DND-41 (cell line): ENCODE measurements around the gene KCND3.

Experiments
- ATAC-seq: fragments of 200-7000 bp; cut with Tn5 transposase; 3 replicates; pipeline ENCODE4 v1.9.1; 2021; ENCODE audit warnings: low read depth; ENCODE audit not compliant: insufficient read depth
- DNase-seq: peaks from one replicate; pipeline ENCODE4 v3.0.0-alpha.2; 2020
- H2AFZ ChIP-seq: 2 replicates; pipeline ENCODE4 v1.6.0; 2012; ENCODE audit warnings: low read depth, low read length
- H3K27ac ChIP-seq: 2 replicates; pipeline ENCODE4 v1.5.1; 2012; ENCODE audit warnings: low read length, inconsistent platforms
- H3K27me3 ChIP-seq: fragments of 200-600 bp; sonication (generic); 2 replicates; pipeline ENCODE4 v1.6.0; 2012; ENCODE audit warnings: low read length, mild to moderate bottlenecking, inconsistent platforms; ENCODE audit not compliant: insufficient read depth, poor library complexity
- H3K36me3 ChIP-seq: 2 replicates; pipeline ENCODE4 v1.5.1; 2012; ENCODE audit warnings: low read length, inconsistent platforms; ENCODE audit not compliant: insufficient read depth
- H3K4me1 ChIP-seq: 2 replicates; pipeline ENCODE4 v1.5.1; 2012; ENCODE audit warnings: mild to moderate bottlenecking, low read length; ENCODE audit not compliant: insufficient read depth
- H3K4me2 ChIP-seq: 2 replicates; pipeline ENCODE4 v1.6.0; 2012; ENCODE audit warnings: mild to moderate bottlenecking, moderate library complexity, low read length, inconsistent platforms; ENCODE audit not compliant: insufficient read depth
- H3K4me3 ChIP-seq, 2 experiments: fragments of 200-600 bp in 1 of 2; shearing (Covaris generic) in 1 of 2; 2 replicates each; pipeline ENCODE4 v1.5.1; 2012 to 2016; ENCODE audit warnings: inconsistent platforms in 2 of 2, low read length in 2 of 2, mild to moderate bottlenecking in 2 of 2, low read depth in 1 of 2, moderate library complexity in 1 of 2
- H3K79me2 ChIP-seq: 2 replicates; pipeline ENCODE4 v1.6.0; 2012; ENCODE audit warnings: low read length, inconsistent platforms; ENCODE audit not compliant: insufficient read depth
- H3K9ac ChIP-seq: 2 replicates; pipeline ENCODE4 v1.6.0; 2012; ENCODE audit warnings: low read depth, mild to moderate bottlenecking, inconsistent platforms, low read length, moderate library complexity
- H3K9me3 ChIP-seq: 2 replicates; pipeline ENCODE4 v1.5.1; 2012; ENCODE audit warnings: low read length, moderate library complexity, mild to moderate bottlenecking, inconsistent platforms; ENCODE audit not compliant: insufficient read depth, severe bottlenecking
- H4K20me1 ChIP-seq: 2 replicates; pipeline ENCODE4 v1.6.0; 2012; ENCODE audit warnings: low read length; ENCODE audit not compliant: insufficient read depth
- EZH2 ChIP-seq: IDR thresholded peaks from 3 replicates; pipeline ENCODE4 v1.6.1; 2012; ENCODE audit warnings: borderline replicate concordance, low read depth, mild to moderate bottlenecking, moderate library complexity, low read length, inconsistent platforms; ENCODE audit not compliant: severe bottlenecking
- TF ChIP-seq, protein P1 (sequence below): IDR thresholded peaks from 2 replicates; pipeline ENCODE4 v1.5.1; 2012; ENCODE audit warnings: borderline replicate concordance, low read length, moderate library complexity, mild to moderate bottlenecking; ENCODE audit not compliant: poor library complexity, severe bottlenecking; ENCODE audit errors: extremely low read depth

Gene KCND3

GRCh38 chr1:111733992-111734341 lies 255.5 kb downstream of the KCND3 start:
- Histone ChIP-seq H3K27me3 (no peaks in the 10 kb centered on the region), H2AFZ (no peak overlapping the region), H3K36me3 (no peaks in the 10 kb centered on the region), H3K9ac (no peak overlapping the region), H3K4me1 (peaks cover 18% of the 10 kb centered on the region), H3K4me2 (no peak overlapping the region), H3K79me2 (no peaks in the 10 kb centered on the region), H3K4me3 (no peak overlapping the region), H3K9me3 (no peaks in the 10 kb centered on the region), H4K20me1 (peaks cover 13% of the 10 kb centered on the region; the same call in 1 of the 2 replicates), H3K27ac (no peak overlapping the region)
- DNase-seq (no peak), ATAC-seq (no peak)
- TF ChIP-seq, protein P1, sequence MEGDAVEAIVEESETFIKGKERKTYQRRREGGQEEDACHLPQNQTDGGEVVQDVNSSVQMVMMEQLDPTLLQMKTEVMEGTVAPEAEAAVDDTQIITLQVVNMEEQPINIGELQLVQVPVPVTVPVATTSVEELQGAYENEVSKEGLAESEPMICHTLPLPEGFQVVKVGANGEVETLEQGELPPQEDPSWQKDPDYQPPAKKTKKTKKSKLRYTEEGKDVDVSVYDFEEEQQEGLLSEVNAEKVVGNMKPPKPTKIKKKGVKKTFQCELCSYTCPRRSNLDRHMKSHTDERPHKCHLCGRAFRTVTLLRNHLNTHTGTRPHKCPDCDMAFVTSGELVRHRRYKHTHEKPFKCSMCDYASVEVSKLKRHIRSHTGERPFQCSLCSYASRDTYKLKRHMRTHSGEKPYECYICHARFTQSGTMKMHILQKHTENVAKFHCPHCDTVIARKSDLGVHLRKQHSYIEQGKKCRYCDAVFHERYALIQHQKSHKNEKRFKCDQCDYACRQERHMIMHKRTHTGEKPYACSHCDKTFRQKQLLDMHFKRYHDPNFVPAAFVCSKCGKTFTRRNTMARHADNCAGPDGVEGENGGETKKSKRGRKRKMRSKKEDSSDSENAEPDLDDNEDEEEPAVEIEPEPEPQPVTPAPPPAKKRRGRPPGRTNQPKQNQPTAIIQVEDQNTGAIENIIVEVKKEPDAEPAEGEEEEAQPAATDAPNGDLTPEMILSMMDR, result no peak
- no peak for TF ChIP-seq EZH2

GRCh38 chr1:111733183-111733991 lies 256.1 kb downstream of the KCND3 start:
- peaks cover 13% of the 10 kb centered on the region; the same call in 1 of the 2 replicates for H4K20me1 ChIP-seq
- ATAC-seq, result no peak
- no peak for TF ChIP-seq EZH2
- TF ChIP-seq, protein P1, result no peak
- H3K79me2 ChIP-seq, result no peaks in the 10 kb centered on the region
- DNase-seq, result no peak
- H3K27ac ChIP-seq, result no peak overlapping the region
- no peak overlapping the region for H3K9ac ChIP-seq
- H3K4me1 ChIP-seq, result peaks cover 13% of the 10 kb centered on the region
- H3K9me3 ChIP-seq, result no peaks in the 10 kb centered on the region
- H3K36me3 ChIP-seq, result no peaks in the 10 kb centered on the region
- no peak overlapping the region for H3K4me2 ChIP-seq
- H3K27me3 ChIP-seq, result no peaks in the 10 kb centered on the region
- no peak overlapping the region for H3K4me3 ChIP-seq
- no peak overlapping the region for H2AFZ ChIP-seq

- peaks cover 6% of the 10 kb centered on the region for H3K4me1 ChIP-seq
- TF ChIP-seq EZH2, result no peak
- TF ChIP-seq, protein P1, result no peak
- ATAC-seq, result no peak
- H3K27me3 ChIP-seq, result no peaks in the 10 kb centered on the region
- no peaks in the 10 kb centered on the region for H3K9me3 ChIP-seq
- no peak overlapping the region for H2AFZ ChIP-seq
- no peak overlapping the region for H3K9ac ChIP-seq
- no peaks in the 10 kb centered on the region for H3K79me2 ChIP-seq
- no peak overlapping the region for H3K4me2 ChIP-seq
- DNase-seq, result no peak
- no peaks in the 10 kb centered on the region for H3K36me3 ChIP-seq
- H4K20me1 ChIP-seq, result peaks cover 13% of the 10 kb centered on the region; the same call in 1 of the 2 replicates
- H3K4me3 ChIP-seq, result no peak overlapping the region
- H3K27ac ChIP-seq, result no peak overlapping the region
These were observed 256.8 kb downstream of the KCND3 start for GRCh38 chr1:111732718-111733117.
